ENCODE measurements around the gene LRIG1.

Gene LRIG1

DNA sequence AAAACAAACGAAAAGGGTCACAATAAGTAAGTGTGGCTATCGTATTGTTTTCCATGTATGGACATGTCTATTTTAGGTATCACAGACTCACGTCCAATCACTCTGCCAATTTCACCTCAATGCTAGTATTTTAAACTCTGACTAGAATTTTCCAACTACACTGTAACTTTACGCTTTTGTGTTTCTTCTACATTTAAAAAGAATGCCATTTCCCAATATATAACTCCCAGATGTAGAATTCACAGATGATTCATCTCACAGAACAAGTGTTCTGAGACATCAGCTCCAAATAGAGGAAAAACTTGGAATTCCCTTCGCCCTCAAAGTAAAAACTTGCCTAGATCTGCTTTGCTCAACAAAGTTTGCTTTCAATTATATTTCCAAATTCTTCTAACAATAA, 14.2 kb downstream of the LRIG1 start:
- no peak for DNase-seq

DNA sequence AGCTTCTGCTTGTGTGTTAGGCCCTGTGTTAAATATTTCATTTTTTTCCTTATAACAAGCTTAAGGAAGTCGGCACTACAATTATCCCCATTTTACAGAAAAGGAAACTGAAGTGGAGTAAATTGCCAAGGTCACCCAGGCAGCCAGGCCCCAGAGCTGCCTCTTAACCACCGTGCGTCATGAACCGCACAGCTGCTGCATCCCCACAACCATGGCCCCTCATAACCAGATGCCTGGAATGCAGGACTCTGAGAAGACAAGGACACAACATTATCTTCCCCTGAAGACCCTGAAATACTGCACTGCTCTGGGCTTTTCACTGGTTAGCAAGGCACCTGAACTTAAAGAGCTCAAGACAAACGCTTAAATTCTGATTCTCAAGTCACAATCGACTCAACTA, 14.6 kb downstream of the LRIG1 start:
- no peak for DNase-seq

DNA sequence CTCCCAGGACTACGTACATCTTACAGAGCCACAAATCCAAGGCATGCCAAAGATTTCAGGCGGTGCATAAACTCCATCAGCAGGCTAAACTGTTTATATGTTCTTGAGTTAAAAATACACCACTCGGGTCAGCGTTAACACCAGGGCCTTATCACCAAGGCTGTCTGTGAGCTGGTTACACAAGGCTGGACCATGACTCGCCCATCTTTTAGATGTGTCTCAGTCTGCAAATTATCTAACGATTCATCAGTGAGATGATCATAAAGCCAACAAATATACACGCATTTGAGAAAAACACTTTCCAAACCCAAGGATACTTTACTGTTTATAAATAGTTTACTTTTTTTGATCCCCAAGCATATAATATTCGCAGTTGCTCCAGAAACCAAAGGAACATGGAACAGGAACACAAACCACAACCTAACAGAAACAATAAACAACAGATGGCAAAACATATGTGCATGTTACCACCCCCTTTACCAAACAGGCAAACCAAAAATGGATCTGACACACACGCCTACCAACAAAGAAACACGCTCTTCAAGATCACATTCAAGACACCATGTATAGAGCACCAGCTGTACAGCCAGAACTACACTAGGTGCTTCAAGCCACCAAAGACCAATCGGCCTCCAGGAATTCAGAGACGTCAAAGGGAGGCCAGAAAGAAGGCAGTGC, 15.4 kb downstream of the LRIG1 start:
- no peak for DNase-seq

DNA sequence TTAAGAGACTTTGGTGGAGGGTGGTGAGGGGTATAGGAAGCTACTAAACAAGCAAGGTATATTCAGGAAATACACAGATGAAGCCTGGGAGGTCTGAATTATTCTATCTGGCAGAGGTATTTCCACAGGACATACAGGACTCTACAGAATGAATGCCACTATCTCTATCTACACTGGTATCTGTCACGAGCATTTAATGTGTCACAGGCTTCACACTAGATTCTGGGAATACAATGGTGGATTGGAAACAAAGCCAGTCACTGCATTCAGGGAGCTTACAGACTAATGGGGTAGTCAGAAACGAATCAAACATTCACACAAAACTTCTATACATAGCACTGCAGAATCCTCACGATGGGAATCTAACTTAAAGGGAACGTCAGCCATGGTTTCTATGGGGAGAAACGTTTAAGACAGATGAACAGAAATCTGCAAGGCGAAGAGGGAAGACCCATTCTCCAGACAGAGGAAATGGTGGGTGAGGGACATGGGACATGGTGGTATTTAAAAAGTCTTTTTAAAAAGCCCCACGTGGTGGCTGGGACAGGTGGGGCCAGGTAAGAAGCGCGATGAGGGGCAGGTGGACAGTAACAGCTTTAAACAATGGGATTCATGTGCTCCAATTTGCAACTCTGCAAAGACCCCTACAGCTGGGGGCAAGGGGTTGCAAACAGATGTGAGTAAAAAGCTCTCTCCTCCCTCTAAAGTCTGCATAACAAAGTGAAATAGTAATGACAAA, 16.5 kb downstream of the LRIG1 start:
- DNase-seq, result no peak

DNA sequence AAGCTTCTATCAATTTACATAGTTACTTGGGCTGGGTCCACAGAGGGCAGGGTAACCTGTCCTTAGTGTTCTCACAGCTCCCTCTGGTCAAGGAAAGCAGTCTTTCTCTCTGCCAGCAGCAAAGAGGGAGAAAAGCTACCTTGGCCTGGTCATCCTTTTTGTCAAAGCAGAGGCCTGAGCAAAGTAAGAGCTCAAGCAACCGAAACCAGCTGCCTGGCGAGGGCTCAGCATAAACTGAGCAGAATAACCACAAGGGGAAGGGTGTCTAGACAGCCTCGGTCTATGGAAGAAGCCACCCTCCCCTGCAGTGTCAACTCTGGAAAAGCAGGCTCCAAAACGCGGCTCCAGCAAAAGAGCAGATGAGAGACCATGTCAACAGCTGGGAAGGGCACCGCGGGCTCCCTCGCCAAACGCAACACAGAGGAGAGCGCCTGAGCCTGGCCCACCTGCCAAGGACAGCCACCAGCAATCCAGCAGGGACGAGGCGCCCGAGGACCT, 17.4 kb downstream of the LRIG1 start:
- DNase-seq, result peak in 2 of 5 donors; percentile 14 to 22

DNA sequence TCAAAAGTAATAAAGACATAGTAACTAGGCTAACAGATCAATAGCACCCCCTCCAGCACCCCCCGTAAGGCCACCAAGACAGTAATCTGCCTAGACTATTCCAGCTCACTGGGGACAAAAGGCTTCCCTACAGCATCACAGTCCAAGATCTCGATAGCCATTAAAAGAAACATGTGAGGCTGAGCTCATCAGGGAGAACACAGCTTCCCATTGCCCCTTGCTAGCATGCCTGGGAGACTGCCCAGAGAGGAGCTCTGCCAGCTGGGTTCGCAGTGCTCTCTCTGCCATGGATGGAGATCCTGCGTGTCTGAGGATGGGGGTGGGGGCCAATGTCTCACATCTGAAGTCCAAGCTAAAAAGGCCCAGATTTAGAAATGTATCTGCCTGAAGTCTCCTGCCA, 17.8 kb downstream of the LRIG1 start:
- DNase-seq, result no peak

DNA sequence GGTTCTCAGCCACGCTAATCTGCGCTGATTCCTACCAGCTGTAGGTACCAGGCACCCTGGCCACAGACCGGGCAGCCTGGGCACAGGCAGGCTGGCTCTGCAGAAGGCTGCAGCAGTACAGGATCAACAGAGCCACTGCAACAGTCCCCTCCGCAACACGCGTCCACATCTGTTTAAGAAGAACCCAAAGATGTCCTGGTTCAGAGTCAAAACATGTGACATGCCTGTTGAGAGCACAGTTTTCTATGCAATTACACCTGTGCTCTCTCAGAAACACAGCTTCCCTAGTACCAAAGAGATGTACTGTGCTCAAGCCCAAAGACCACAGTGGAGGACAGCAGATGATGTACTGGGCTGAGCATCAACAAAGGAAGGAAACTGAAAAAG, 18.8 kb downstream of the LRIG1 start:
- no peak for DNase-seq

DNA sequence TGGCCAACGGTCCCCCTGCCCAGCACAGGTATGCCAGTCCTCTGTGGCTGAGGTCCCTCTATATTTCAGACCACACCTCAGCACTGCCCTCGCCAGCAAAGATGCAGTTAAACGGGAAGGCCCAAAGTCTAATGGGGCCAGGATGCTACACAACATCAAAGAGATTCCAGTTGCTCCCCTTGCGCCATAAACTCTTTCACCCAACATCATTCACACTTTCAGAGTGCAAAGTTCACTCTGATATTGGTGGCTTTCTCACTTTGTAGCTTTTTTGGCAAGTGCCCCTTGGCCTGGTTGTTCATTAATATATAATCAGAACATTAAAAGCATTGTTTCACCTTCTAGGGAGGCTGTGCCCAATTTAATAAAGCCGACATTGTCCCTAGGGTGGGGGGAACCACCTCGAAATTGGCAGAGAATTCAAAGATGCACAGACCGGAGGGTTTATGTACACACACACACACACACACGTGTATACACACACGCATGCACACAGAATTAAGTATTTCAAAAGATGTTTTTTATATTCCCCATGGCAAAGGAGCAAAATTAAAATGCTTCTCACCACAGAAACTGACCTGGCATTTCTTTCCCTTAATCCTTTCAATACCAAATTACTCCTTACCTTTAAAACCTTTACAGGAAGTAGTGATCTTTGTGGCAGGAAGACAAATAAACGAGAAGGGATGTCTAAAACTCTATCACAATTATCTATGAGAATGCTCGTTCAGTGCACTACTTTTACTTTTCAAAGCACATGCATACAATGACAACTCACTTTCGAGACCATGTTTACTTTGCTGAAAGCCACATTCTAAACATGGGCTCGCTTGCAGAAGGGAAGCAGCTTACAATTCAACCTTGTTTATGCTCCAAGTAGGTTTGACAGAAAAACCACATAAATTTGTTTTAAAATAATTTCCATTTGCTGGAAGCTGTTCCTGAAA, 19.5 kb downstream of the LRIG1 start:
- DNase-seq, result peak in 1 of 5 donors; percentile 71

DNA sequence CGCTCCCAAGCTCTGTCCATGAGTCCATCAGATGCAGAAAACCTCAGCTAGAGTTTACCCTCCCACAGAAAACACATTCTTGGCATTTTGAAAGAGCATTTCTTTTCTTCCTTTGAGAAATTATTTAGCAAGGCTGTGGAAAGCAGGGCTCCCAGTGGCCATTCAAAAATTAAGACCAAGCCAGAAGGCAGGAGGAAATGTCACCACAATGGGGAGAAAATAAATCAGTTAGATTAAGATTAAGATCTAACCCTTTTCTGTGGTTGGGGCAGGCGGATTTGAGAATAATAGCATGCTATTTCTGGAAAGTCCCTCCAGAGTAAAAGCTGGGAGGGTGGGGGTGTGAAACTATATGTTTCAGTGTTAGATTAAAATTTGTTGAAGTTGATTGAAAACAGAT, 20.2 kb downstream of the LRIG1 start:
- peak in 4 of 5 donors; percentile 14 to 77 (median 36) for DNase-seq

DNA sequence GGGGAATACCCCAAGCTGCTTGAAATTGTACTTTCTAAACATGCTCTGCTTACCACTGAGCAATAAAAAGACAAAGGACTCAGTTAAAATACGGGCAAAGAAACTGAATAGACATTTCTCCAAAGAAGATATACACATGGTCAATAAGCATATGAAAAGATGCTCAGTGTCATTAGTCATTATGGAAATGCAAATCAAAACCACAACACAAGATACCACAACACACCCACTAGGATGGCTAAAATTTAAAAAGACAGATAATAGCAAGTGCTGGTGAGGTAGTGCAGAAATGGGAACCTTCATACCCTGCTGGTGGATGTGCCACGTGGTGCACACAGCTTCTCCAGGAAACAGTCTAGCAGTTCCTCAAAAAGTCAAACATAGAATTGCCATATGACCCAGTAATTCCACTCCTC, 21.3 kb downstream of the LRIG1 start:
- DNase-seq, result peak in 1 of 5 donors; percentile 38

DNA sequence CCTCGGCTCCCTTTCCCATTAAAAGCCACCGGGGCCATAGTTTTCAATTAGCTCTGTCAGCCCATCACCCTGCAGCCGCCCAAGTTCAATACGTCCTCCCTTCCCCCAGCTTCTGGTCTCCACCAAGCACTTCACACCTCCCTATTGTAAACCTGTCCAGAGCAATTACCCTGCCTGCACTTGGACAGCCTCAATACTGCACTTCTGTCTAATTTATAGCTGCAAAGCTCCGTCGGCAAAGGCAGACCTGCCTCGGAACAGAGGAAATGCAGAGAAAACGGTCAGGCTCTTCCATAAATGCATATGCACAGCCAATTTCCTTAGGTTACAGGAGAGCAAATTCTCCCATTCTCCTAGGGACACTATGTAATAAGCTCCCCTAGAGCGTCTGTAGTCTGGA, 21.9 kb downstream of the LRIG1 start:
- no peak for DNase-seq

DNA sequence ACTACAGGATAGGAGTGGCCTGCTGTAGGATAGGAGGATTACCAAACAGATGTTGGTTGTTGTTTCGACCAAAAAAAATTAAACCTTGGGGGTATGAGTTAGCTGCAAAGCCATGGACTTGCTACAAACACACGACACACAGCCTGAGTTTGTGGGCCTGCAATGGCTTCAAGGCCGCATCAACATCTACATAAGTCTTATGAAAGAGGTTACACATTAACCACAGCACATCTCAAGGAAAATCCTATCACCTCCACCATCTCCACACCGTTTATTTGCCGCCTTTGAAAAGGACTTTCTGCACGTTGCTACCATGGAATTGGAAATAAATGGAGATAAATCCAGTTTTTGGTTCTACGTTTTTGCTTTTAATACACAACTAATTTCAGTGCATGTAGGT, 23.0 kb downstream of the LRIG1 start:
- no peak for DNase-seq

DNA sequence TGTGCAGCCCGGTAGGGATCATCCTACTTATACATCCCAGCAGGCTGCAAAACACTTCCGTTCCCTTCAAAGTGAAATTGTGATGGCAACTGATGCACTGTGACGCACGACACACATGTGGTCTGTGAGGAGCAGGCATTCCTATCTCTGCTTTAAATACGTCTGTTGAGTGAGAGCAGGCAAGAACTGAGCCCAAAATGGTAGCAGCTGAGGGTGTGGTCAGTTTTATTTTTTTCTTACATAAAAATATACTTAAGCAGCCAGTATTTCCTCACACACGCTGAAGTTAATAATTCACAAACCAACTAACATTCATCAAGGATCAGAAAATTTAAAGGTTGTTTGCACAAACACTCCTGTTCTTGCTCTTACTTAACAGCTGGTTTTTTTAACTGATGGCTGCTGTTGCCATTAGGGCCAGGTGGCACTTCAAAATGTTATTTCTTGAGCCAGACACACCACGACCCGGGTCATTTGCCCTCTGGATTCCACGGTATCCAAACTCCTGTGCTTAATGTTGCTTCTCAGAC, 23.9 kb downstream of the LRIG1 start:
- DNase-seq, result no peak

DNA sequence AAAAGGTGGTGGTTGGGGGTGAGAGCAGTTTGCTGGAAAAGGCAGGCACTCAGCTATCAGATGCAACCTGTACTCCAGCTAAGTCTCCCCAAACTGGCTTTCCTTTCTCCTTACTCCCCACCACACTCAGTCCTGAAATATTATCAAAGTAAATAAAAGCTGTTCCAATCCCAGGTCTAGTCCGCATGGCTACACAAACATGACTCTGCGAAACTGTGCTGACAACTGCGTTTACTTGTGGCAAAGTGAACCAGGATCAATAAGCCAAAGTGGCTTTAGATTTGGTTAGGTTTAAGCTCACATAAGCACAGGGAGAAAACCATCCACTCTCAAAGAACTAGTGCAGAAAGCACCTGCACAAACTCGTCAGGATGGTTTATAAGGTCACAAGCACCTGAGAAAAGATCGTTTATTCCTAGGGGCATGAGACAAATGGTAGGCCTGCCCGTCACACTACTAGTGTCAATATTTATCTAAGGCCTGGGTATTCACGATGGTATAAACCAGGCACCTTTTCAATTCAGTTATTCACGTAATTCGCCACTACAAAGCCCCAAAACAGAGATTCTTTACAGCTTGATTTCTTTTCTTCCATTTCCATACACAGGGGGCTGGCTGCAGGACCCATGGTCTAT, 25.3 kb downstream of the LRIG1 start:
- DNase-seq, result no peak

DNA sequence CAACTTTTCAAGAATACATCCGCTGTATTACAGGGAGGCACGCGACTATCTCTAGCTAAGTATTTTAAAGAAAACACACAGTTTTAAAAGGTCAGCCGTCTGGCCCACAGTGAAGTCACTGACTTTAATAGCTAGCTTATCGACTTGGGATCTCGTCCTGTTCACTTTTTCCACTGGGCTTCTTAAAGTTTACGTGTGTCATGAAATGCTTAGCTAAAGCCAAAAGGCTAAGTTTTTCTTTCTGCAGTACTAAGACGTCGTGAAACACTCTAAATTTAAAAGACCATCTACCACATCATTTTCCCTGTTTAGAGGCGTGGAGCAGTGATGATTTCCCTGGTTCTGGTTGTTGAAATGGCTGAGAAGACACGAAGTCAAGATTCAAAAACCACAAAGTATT, 27.1 kb downstream of the LRIG1 start:
- DNase-seq, result no peak

DNA sequence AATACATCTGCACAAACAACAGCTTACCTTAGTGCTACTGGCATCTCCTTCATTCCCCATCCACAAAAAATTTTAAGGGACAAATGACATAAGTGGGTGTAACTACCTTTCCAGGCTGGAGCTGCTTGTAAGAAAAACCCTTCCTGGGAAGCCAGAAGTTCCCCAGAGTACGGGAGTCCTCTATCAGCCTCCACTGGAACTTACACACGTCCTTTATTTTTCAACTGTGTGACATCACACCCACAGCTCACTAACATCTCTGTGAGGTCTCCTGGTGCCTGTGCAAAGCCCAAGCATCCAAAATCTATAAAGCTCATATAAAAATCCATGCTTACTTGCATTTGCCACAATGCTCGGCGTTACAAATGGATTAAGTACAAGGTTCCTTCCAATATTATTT, 27.6 kb downstream of the LRIG1 start:
- DNase-seq, result no peak

DNA sequence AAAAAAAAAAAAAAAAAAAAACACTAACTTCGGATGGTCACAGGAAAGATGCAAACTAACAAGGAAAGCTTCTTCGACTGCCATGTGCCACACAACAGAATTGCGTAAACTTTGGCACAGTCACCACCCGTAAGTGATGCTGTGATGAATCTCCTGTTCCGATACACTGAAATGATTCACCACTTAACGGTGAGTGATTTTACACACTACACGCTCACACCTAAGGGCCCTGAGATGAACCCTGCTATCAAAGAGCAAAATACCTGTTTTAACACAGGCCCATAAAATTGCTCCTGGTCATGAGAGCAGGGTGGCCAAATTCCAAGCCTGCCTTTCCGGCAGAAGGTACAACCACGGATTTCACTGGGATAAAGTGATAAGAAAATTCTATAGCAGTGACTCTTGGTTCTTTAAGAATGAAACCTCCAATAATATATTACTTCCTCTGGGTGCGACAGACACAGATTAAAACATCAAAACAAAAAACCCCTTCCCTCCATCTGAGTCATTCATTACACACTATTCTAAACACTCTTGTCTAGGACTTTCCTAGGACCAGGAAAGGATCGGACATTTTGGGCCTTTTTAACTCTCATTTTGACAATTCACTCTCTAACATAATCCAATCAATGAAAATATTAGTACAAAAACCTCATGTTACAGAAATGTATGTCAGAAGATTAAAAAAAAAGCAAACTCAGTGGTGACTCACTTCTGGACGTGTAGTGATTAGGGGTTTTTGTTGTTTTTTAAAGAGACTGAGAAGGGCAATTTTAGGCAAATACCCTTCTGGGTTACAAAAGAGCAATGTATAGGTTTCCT, 28.3 kb downstream of the LRIG1 start:
- peak in 1 of 5 donors; percentile 89 for DNase-seq

DNA sequence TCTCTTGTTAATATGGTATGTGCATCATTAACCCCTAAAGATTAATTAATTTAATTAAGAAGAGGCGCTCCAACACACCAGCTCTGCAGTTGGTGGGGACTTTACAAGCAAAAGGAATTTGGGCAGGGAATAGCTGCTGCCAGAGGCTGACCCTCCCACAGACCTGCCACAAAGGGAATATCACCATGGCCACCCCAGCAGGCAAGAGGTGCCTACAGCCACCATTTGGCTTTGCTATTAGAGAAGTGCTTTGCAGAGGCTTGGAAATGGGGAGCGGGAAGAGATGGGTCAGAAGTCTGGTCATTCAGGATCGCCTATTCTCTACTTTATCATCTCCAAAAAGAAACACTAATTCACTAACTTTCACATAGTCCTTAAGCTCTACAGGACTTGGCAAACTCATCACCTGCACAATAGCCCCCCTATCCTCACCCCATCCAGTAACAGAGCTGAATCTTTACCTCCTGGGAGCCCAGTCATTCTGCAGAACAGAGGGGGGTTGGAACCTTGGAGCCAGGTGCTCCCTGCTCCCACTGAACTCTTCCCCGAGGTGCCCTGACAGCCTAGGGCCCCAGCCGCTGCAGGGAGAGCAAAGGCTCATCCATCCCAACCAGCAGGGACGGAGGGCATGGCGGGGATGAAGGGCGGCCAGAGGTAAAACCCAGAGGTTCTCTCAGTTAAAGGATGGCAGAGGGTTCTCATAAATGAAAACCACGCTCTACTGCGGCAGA, 29.7 kb downstream of the LRIG1 start:
- DNase-seq, result no peak

DNA sequence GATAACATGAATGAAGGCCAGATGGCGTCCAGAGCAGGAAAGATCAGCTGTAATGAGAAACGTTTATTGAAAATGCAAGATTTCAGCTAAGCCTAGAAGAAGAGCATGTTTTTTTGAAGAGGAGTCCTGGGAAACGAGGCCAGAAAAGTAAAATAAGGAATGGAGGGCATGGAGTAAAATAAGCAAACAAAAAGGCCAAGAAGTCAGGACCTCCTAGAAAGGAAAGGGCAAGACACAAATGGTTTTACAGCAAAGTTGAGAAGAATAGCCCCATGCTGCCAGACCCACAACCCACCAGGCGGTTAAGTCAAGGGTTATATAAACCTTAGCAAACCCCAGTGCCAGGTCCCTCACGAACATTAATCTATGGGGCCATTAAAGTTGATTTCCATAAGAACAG, 30.5 kb downstream of the LRIG1 start:
- DNase-seq, result no peak

DNA sequence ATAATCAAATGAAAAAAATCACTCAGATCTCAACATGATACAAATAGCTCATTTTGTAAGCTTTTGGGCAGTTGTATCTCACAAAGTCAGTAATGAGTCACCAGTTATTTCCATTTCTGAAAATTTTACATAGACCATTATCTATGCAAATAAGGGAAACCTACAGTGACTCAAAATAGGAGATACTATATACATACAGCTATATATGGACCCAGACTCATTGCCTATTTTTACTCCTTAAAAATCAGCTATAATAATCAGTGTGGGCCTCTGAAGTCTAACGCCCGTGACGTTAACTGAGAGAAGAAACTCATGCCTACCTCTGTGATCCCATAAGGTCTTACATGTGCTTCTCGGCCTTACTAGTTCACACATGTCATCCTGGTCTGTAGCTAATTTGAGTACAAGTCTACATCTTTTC, 31.6 kb downstream of the LRIG1 start:
- peak in 1 of 5 donors; percentile 79 for DNase-seq

Measured in T-helper 1 cell (primary cell).